ENCODE results near the gene DNAJC7. TPM values are rescaled to one million over a fixed set of nuclear protein-coding genes. Genes with fewer than 3 reads are reported as not detected.

Gene DNAJC7, protein sequence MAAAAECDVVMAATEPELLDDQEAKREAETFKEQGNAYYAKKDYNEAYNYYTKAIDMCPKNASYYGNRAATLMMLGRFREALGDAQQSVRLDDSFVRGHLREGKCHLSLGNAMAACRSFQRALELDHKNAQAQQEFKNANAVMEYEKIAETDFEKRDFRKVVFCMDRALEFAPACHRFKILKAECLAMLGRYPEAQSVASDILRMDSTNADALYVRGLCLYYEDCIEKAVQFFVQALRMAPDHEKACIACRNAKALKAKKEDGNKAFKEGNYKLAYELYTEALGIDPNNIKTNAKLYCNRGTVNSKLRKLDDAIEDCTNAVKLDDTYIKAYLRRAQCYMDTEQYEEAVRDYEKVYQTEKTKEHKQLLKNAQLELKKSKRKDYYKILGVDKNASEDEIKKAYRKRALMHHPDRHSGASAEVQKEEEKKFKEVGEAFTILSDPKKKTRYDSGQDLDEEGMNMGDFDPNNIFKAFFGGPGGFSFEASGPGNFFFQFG
- total RNA-seq (2014; rRNA removed; shearing (Covaris generic)): 63.1 and 65.7 TPM in 2 replicates

DNA sequence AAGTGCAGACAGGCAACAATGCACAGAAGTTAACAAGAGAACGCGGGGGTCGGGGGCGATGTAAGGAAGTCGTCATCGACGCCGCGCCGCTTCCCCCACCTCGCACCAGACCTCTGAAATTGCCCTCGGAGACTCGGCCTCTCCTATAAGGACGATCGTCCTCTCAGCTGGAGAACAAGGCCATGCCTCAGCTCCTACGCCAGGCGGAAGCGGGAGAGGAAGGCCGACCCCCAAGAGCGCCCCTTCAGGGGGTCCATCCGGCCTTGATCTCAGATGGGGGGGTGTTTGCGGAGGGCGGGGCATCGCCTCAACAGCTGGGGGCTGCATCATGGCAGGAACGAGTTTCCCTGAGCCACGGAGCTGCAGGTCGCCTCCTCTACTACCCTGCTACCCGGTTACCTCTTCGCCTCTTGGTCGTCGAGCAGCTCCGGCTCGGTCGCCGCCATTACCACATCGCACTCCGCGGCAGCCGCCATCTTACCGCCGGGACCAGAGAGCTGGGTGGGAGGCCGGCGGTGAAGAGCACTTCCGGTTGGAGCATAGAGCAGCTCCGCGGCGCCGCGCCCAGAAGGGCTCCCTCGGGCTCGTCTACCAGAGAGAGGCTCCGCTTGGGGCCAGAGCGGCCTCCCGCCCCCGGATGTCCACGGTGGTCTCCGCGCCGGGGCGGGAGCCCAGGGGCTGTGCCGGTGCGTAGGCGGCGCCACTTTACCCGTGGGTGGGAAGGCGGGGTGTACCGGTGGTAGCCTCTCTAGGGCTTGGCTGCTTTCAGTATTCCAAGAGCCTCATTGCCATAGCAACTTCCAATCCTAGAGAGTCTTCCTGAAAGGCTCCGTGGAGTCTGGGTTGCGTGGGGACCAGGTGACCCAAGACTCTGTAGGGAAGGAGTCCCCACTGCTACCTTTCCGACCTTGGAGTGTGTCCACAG is at the start of gene DNAJC7:
TSS of gene DNAJC7 (minus strand) at position 499 of the 925 bp plus-strand sequence. CDS start at position 476, 23 bp downstream.
- peak; percentile 88 for DNase-seq (ENCODE audit: low read depth)

DNA sequence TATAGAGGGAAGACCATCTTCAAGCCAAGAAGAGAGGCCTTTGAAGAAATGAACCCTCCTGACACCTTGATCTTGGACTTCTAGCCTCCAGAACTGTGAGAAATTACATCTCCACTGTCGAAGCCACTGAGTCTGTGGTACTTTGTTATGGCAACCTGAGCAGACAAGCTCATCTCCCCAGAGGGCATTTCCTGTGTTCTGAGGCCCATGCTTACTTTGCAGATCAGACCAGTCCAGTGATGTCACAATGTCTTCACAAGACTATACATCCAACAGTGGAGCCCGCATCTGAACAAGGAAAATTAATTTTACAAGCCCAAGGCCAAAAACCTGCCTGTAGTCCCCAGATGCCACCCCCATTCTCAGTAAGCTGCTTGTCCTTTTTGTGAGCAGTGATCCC is 48.0 kb upstream of the DNAJC7 start:
- DNase-seq (ENCODE audit: low read depth): peak; percentile 15

DNA sequence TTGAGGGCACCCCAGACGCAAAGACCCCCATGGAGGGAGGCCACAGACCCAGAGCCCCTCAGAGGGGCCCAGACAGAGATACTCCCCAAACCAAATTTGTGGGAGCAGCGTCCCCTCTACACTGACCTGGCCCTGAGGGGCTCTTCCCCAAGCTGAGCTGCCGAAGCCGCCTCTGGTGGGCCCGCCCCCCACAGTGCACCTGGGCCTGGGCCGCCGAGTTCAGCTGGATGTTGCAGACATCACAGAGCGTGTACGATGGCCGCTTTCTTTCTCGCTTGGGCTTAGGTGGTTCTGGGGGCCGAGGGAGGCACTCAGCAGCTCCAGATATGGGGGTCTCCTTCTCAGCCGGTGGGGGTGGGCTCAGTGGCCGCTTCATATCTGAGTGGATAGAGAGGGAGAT is 45.4 kb upstream of the DNAJC7 start:
- DNase-seq (ENCODE audit: low read depth): no peak

DNA sequence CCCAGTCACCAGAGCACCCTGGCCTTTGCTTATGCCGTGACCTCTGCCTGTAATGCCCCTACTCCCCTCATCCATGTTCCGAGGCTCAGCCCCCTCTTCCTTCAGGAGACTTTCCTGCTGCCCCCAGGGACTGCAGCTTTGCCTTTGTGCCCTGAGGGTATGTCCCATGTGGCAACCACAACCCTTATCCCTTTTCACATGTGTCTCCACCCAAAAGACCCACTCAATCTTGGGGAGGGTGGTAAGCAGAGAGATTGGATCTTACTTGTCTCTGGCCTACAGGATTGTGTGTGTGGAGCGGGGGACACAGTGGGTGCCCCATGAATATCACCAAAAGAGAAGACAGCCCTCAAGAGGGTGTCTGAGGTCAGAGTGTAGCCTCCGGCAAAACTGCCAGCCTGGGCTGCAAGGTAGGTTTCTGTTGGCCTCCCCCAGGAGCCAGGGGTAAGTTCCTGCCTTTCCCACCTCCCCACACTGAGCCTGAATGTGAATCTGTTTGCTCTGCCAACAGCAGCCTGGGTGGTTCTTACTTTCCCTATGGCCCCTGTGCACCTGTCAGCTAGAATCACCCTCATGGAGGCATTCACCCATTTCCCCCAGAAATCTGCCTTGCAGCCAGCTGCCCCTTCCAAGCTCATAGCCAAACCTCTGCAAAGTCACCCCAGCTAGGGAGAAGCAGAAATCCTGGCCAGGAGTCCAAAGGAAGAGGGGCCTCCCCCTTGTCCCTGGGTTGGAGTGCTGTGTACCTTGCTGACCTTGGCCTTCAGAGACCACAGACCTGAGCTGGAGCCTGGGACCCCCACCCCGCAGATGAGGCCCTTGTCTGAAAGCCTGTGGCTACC is 44.6 kb upstream of the DNAJC7 start:
- DNase-seq (ENCODE audit: low read depth): no peak

DNA sequence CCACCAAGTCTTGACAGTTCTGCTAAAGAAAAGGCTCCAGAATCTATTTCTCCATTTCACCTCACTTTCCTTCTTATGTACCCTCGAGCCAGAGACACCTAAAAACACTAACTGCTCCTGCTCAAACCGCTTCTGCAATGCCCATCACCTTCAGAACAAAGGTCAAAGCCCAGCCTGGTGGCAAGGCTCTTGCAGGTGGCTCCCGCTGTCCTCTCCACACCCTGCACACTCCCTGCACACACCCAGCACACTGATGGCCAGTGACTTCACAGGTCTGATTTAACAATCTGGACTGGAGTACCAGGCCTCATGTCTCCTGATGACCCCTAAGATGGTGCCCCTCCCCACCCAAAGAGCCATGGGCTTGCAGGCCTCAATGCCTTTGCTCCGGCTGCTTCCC is 43.0 kb upstream of the DNAJC7 start:
- no peak for DNase-seq (ENCODE audit: low read depth)

DNA sequence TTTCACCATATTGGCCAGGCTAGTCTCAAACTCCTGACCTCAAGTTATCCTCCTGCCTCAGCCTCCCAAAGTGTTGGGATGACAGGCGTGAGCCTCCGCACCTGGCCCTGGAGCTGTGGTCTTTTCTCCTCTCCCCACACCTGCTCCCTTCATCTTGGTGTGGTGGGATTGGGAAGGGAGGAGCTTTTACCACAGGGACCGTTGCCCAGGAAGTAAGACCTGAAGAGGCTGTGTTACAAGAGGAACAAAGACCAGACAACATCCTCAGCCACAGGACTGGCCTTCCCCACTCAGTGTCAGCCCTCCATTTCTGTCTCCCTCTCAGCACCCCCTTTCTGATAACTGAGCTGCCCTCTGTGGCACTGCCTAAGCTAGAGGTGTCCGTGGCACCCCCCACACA is 42.6 kb upstream of the DNAJC7 start:
- DNase-seq (ENCODE audit: low read depth): no peak

DNA sequence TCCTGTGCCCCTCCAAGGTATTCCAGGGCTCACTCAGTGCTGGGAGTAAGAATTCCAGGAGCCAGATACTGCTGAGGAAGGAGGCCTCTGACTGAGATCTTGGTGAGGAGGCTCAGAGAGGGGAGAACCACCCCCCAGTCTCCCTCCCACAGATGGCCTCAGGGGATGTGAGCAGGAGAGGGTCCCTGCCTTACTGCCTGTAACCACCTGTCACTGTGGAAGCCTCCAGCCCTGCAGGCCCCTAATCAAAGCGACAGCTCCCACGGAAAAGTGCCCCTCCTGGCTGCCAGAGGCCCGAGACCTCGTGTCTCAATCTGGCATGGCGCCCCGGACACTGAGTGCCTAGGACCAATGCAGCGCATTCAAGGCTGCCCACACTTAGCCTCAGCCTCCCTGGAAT is 40.8 kb upstream of the DNAJC7 start:
- DNase-seq (ENCODE audit: low read depth): no peak

DNA sequence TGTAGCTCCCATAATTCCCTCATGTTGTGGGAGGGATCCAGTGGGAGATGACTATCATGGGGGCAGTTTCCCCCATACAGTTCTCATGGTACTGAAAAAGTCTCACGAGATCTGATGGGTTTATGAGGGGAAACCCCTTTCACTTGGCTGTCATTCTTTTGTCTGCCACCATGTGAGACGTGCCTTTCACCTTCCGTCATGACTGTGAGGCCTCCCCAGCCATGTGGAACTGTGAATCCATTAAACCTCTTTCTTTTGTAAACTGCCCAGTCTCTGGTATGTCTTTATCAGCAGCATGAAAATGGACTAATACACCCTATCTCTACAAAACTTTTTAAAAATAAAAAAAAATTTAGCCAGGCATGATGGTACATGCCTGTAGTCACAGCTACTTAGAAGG is 39.4 kb upstream of the DNAJC7 start:
- no peak for DNase-seq (ENCODE audit: low read depth)

DNA sequence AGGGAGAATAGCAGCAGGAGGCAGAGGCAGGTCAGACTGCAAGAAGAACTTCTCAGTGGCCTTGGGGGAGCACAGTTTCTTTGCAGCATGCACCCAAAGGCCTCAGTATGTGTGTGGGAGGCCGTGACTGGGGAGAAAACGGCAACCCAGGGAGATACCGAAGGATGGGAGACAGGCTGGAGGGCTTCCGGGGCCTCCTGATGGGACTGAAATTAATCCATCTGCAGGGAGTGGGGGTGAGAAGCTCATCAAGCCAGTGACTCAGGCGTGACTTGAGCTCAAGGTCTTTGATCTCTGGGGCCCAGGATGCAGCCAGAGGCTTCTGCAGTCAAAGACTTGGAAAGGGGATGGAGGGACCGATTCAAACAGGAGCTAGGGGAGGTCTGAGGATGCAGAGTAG is 38.3 kb upstream of the DNAJC7 start:
- peak; percentile 69 for DNase-seq (ENCODE audit: low read depth)

DNA sequence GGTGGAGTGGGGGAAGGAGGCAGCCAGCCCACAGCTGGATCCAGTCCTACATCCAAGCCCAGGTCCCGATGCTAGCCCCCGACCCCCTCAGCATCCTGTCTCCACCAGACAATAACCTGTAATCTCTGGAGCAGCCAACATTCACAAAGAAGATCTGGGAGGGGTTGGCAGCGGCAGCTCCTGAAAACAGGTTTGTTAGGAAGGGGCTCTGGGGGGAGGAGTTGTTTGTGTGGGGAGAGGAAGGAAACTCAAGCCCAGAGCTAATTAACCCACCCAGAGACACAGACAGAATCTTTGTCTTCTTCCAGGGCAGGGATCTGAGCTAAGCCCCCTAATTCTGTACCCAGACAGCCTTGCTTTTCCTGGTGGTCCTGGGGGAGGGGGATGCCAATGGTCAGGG is 37.8 kb upstream of the DNAJC7 start:
- no peak for DNase-seq (ENCODE audit: low read depth)

DNA sequence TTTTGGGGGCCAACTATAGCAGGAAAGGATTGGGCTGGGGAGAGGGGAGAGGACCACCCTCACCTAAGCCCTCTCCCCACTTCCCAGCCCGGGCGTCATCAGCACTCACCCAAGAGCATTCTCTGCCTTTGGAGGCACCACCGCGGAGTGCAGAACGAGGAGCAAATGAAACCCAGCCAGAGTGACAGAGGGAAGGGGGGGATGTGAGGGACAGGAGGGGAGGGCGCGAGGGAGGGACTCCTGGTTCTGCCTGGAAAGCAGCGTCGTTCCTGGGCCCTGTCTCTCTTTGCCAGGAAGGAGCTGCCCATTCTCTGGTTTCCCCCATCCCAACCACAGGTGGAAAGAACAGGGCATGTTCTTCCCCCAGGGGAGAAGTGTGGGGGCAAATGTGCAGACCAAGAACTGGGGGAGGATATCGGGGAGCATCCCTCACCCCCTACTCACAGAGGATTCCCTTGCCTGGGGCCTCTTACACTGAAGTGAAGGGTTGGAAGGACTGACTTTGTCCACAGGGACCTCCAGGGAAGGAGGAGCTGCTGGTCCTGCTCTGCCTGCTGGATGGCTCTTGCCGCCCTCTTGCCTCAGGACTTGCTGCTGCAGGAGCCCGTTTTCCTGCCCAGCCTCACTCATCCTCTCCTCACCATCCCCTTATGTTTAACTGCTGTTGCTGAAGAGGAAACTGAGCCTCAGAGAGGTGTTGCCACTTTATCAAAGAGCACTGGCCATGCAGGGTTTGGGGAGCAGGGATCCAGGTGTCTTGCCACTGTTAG is 36.7 kb upstream of the DNAJC7 start:
- DNase-seq (ENCODE audit: low read depth): no peak

DNA sequence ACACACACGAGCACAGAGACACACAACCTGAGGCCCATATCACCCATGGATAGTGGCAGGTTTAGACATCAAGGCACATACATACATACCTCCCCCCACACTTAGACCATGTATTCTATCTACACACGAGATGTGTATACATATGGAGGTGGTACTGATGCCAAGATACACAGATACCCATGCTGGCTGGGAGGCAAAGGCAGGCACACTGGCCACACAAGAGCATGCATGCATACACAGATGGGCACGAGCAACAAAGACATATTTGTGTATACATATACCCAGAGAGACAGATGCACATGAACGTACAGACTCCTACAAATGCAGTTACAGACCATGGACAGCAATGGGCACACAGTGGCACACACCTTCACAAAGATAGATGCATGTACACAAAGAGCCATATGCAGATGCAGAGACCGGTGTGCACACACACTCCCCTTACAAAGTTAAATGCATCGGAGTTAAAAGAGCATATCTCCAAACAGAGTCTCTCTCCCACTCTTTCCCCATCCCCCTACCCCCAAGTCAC is 35.2 kb upstream of the DNAJC7 start:
- DNase-seq (ENCODE audit: low read depth): no peak

DNA sequence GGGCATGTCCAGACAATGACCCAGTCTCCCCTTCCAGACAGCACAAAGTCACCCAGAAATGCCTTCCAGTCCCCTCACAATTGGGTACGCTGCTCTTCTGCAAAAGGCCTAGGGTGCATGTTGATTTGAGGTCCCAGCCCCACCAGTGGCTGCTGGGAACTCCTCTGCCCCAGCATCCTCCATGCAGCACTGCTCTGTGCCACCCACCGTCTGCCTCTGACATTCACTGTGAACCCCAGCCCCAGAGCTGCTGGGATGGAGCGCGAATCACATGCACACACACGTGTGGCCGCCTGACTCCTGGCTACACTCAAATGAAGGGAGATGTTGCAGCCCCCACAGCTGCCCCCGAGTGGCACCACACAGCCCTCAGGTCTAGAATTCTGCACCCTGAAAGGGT is 34.4 kb upstream of the DNAJC7 start:
- no peak for DNase-seq (ENCODE audit: low read depth)

DNA sequence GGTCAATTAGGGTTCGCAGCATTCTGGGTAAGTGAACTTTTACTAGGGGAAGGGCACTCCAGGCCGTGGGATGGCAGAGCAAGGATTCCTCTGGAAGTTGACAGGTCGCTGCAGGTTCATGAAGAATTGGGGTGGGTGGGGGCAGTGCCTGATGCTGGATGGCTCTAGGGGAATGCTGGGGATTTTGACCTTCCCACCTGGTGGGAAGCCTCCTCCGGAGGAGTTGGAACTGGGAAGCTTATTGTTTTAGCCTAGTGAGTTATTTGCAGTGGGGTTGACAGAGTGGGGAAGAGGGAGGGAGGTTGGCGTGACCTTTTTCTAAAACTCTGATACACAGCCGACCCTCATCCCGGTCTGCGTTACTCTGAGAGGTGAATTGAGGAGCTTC is 33.8 kb upstream of the DNAJC7 start:
- DNase-seq (ENCODE audit: low read depth): no peak

DNA sequence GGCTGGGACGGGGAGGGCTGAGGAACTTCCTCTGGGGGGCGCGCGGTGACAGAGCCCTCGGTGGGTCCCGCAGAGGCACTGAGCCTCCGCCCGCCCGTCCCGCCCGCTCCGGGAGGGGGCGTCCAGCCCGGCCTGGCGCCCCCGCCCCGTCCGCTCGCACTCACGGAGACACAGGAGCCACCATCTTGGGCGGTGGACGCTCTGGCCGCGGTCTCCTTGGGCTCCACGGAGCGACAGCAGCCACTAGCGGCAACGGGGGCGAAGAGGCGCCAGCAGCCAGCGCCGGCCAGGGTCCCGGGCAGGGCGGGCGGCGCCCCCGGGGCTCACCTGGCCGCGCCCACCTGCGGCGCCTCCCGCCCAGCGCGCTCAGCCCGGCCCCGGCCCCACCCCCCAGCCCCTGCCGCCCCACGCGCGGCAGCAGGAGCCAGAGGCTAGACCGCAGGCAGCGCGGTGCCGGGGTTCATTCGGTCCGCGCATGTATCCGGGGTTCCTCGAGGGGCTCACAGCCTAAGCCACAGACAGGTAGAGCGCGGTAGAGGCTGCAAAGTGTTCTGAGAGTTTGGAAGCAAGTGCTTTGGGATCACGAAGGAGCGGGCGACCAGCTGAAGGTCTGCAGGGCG is 33.3 kb upstream of the DNAJC7 start, which contains the start of gene C17orf113:
TSS of gene C17orf113 (minus strand) at position 209 of the 620 bp plus-strand sequence. CDS start 7,225 bp downstream, outside the sequence.
- DNase-seq (ENCODE audit: low read depth): peak; percentile 35

DNA sequence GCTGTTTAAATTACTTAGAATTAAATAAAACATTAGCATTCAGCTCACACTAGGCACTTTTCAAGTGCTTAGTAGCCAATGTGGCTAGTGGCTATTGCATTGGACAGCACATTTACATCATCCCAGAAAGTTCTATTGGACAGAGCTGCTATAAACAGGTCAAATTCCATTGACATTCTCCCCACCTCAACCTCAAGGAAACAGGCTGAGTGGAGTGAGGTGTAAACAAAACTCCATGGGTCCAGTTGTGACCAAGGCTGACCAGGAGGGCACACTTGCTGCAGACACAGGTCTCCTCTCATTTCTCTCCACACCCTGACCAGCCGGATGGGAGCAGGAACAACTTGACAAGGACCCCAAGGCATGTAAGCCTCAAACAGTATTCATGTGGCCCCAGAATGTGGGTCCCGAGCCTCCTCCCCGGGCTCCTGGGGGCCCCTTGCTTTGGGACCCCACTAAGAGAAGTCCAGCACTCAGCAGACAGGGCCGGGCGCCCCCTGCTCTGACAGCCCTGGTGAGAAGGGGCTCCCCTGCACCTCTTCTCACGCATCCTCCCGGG is 32.7 kb upstream of the DNAJC7 start:
- no peak for DNase-seq (ENCODE audit: low read depth)

DNA sequence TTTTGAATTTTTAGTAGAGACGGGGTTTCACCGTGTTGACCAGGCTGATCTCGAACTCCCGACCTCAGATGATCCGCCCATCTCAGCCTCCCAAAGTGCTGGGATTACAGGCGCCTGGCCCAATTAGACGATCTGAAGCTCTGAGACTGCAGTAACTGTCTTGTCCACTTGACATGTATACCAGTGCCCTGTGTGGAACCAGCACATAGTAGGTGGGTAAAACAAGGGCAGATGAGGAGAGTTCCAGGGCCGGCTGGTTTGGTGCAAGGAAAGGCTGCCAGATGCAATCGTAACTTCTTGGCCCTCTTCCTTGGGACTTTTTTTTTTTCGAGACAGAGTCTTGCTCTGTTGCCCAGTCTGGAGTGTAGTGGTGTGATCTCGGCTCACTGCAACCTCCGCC is 30.1 kb upstream of the DNAJC7 start:
- no peak for DNase-seq (ENCODE audit: low read depth)

DNA sequence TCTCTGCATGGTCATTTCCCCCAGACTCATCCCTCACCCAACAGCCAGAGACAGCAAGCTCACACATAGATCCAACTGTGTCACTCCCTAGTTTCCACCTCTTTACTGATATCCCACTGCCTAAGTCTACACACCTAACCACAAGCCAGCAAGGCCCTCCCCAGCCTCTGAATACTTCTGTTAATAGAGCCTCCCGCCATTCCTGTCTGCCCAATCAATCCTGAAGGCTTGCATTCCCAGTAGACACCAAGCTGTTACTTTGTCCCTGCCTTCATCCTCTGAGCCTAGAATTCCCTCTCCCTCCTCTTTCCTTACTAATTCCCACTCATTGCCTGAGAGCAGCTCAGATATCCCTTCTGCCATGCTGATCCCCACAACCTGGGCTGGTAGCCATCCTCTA is 28.5 kb upstream of the DNAJC7 start:
- no peak for DNase-seq (ENCODE audit: low read depth)

DNA sequence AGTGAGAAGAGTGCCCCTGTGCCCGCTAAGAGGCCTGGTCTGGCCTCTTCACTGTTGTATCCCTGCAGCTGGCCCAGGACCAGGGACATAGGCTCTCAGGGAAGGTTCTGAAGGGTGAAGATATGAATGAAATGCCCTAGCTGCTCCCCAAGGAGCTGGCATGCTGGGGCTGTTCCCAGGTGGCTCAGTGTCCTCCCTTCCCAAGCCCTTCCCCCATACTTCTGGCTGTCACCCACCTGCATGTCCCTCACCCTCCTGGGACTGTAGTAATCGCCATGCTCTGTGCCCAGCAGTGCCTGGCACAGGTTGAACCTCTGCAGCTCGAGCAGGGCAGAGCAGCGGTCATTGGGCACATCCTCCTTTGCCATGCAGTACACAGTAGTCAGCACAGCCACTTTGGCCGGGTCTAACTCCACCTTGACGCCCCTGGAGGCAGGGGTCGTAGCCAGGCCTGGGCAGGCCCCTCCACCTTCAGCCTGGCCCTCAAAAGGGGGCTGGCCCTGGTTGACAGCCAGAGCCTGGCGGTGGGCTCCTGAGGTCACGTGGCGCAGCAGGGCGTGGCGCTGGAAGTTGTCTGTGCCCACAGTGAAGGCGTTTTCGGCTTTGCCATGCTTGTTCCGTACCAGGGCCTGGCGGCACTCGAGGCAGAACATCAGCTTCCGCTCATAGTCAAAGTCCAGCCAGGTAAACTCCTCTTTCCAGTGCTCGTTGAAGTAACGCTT is 25.5 kb upstream of the DNAJC7 start:
- DNase-seq (ENCODE audit: low read depth): no peak

Data from RPMI7951 (cell line).